ENCODE measurements around the gene TRAPPC12. TPM values are rescaled to one million over a fixed set of nuclear protein-coding genes. Genes with fewer than 3 reads are reported as not detected.
"Not testable (repeated sequence)": the region's sequence is repeated elsewhere in the genome, so short reads cannot be mapped to it uniquely, and the experiment has no call there.

TRAPPC12 gene
- total RNA-seq, 3 donors from 2014 or later, result 76.9 to 102 (median 97.8) TPM

GRCh38 chr2:3489764-3490115 is 110.2 kb downstream of the TRAPPC12 start:
- ATAC-seq, result no peak
- no peaks in the 10 kb centered on the region for H3K36me3 ChIP-seq (ENCODE audit: low read depth)
- intact Hi-C loops (cut with DNase I, micrococcal nuclease), result no loop called here
- no peaks in the 10 kb centered on the region for H3K9me3 ChIP-seq
- DNase-seq, result no peak
- no peaks in the 10 kb centered on the region for H3K4me1 ChIP-seq (ENCODE audit: low read depth)
- H3K4me3 ChIP-seq, result no peak overlapping the region
- TF ChIP-seq CTCF (IDR thresholded peaks at IDR 0.05), result no peak

- Histone ChIP-seq H3K9me3 (no peaks in the 10 kb centered on the region), H3K4me1 (ENCODE audit: low read depth) (no peaks in the 10 kb centered on the region), H3K4me3 (no peak overlapping the region), H3K36me3 (ENCODE audit: low read depth) (no peaks in the 10 kb centered on the region)
- no peak for TF ChIP-seq CTCF (IDR thresholded peaks at IDR 0.05)
- DNase-seq (no peak), ATAC-seq (no peak)
- intact Hi-C loops (cut with DNase I, micrococcal nuclease), result no loop called here
Observed at GRCh38 chr2:3490191-3491170, 111.0 kb downstream of the TRAPPC12 start.

GRCh38 chr2:3491306-3491705 is 111.8 kb downstream of the TRAPPC12 start:
- no peak overlapping the region for H3K4me3 ChIP-seq
- intact Hi-C loops (cut with DNase I, micrococcal nuclease), result no loop called here
- no peaks in the 10 kb centered on the region for H3K36me3 ChIP-seq (ENCODE audit: low read depth)
- ATAC-seq, result no peak
- TF ChIP-seq CTCF (IDR thresholded peaks at IDR 0.05), result no peak
- H3K9me3 ChIP-seq, result no peaks in the 10 kb centered on the region
- H3K4me1 ChIP-seq (ENCODE audit: low read depth), result no peaks in the 10 kb centered on the region
- DNase-seq, result no peak

GRCh38 chr2:3491716-3492474 is 112.4 kb downstream of the TRAPPC12 start:
- DNase-seq, result no peak
- H3K4me1 ChIP-seq (ENCODE audit: low read depth), result no peaks in the 10 kb centered on the region
- ATAC-seq, result no peak
- no peaks in the 10 kb centered on the region for H3K36me3 ChIP-seq (ENCODE audit: low read depth)
- intact Hi-C loops (cut with DNase I, micrococcal nuclease), result no loop called here
- no peaks in the 10 kb centered on the region for H3K9me3 ChIP-seq
- H3K4me3 ChIP-seq, result no peak overlapping the region
- no peak for TF ChIP-seq CTCF (IDR thresholded peaks at IDR 0.05)

GRCh38 chr2:3492475-3492787 is 112.9 kb downstream of the TRAPPC12 start:
- DNase-seq; H3K36me3 ChIP-seq (ENCODE audit: low read depth); H3K4me1 ChIP-seq (ENCODE audit: low read depth); ATAC-seq; H3K9me3 ChIP-seq; intact Hi-C loops (cut with DNase I, micrococcal nuclease); H3K4me3 ChIP-seq: not testable (repeated sequence)

Measured in mucosa of descending colon (tissue), 3 donors.